ENCODE measurements around the gene AQP9. TPM values are rescaled to one million over a fixed set of nuclear protein-coding genes. Genes with fewer than 3 reads are reported as not detected.

AQP9 gene
- total RNA-seq, 1 donor = under 0.01 TPM

DNA sequence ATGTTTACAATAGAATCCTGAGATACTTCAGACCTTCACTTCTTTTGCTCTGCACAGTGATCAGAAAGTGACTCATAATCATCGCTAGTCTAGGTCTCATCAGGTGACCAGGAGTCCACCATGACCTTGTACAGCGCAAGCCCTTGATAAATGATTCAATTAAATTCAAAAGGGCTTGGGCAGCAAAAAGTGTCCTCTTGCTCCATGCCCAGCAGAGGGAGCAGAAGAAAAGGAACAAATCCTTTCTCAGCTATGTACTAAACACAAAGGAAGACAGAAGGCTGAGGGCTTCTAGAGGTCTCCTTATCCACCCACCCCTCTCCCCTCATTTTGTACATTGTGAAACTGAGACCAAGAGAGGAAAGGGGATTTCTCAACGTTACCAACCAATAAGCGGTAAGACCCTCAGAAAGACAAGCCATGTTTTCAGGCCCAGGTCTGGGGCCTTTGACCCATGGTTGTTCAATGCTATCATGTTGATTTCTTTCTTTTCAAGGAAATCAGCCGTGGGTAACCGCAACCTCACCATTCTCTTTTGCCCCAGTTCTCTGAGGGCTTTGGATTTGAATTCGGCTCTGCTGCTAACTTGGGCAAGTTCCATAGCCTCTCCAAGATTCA lies 74.8 kb downstream of the AQP9 start:
- peaks cover 30% of the 10 kb centered on the region for H3K4me1 ChIP-seq (ENCODE audit: insufficient read depth, low read length)
- H3K36me3 ChIP-seq (ENCODE audit: insufficient read depth, low read length) = no peaks in the 10 kb centered on the region
- no peaks in the 10 kb centered on the region for H3K27me3 ChIP-seq (ENCODE audit: insufficient read depth, low read length)
- H3K9me3 ChIP-seq (ENCODE audit: low read depth, low read length) = no peaks in the 10 kb centered on the region
- no peak overlapping the region for H3K27ac ChIP-seq (ENCODE audit: low read depth, low read length)
- no peaks in the 10 kb centered on the region for H4K20me1 ChIP-seq (ENCODE audit: insufficient read depth, low read length)
- H3K4me2 ChIP-seq (ENCODE audit: insufficient read depth, low read length) = no peak overlapping the region
- no peaks in the 10 kb centered on the region for H3K79me2 ChIP-seq (ENCODE audit: insufficient read depth, low read length)
- H2AFZ ChIP-seq (ENCODE audit: low read length) = no peak overlapping the region
- H3K4me3 ChIP-seq (ENCODE audit: insufficient read depth, low read length) = no peak overlapping the region
- DNase-seq (ENCODE audit: insufficient read length, low spot score, missing footprints) = peak; percentile 44
- TF ChIP-seq, protein P1, sequence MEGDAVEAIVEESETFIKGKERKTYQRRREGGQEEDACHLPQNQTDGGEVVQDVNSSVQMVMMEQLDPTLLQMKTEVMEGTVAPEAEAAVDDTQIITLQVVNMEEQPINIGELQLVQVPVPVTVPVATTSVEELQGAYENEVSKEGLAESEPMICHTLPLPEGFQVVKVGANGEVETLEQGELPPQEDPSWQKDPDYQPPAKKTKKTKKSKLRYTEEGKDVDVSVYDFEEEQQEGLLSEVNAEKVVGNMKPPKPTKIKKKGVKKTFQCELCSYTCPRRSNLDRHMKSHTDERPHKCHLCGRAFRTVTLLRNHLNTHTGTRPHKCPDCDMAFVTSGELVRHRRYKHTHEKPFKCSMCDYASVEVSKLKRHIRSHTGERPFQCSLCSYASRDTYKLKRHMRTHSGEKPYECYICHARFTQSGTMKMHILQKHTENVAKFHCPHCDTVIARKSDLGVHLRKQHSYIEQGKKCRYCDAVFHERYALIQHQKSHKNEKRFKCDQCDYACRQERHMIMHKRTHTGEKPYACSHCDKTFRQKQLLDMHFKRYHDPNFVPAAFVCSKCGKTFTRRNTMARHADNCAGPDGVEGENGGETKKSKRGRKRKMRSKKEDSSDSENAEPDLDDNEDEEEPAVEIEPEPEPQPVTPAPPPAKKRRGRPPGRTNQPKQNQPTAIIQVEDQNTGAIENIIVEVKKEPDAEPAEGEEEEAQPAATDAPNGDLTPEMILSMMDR (IDR thresholded peaks at IDR 0.05; ENCODE audit: extremely low read depth, low read depth, low read length) = peak; percentile 71

DNA sequence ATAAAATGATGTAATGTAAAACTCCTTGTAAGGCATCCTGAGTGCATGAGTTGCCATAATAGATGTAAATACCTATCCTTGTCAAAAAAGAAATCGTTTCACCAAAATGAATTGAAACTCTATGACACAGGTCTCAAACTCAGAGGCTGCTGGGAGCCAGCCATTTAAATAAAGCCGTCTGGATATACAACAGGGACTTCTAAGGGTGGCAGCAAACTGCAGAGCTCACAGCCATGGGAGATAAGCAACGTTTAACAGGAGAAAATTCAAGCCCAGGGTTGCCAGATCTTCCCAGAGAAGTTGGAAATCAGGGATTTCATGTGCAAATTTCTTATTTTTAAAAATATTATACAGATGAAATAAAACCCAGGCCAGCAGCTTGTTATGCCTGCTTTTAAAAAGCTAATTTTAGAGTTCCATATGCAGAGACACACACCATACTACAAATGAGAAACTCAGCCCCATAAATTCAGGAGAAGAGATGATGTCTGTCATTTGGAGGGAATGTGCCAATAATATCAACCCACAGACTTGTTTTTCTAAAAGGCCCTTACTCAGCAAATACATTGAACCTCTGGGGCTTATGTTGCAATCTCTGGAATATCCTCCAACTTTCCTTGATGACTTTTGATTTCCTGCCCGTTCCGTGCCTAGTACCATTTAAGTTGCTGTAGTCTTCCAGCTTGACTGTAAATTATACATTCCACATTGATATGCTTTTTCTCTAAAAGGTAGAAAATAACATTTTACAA lies 75.6 kb downstream of the AQP9 start:
- H3K36me3 ChIP-seq (ENCODE audit: insufficient read depth, low read length) = no peaks in the 10 kb centered on the region
- no peak overlapping the region for H2AFZ ChIP-seq (ENCODE audit: low read length)
- peak overlapping the region; percentile 24 for H3K27ac ChIP-seq (ENCODE audit: low read depth, low read length)
- no peak overlapping the region for H3K4me3 ChIP-seq (ENCODE audit: insufficient read depth, low read length)
- peaks cover 28% of the 10 kb centered on the region for H3K4me1 ChIP-seq (ENCODE audit: insufficient read depth, low read length)
- H3K79me2 ChIP-seq (ENCODE audit: insufficient read depth, low read length) = no peaks in the 10 kb centered on the region
- no peaks in the 10 kb centered on the region for H3K27me3 ChIP-seq (ENCODE audit: insufficient read depth, low read length)
- no peaks in the 10 kb centered on the region for H3K9me3 ChIP-seq (ENCODE audit: low read depth, low read length)
- TF ChIP-seq, protein P1 (IDR thresholded peaks at IDR 0.05; ENCODE audit: extremely low read depth, low read depth, low read length) = no peak
- DNase-seq (ENCODE audit: insufficient read length, low spot score, missing footprints) = peak; percentile 31
- H3K4me2 ChIP-seq (ENCODE audit: insufficient read depth, low read length) = peak overlapping the region; percentile 59
- no peaks in the 10 kb centered on the region for H4K20me1 ChIP-seq (ENCODE audit: insufficient read depth, low read length)

DNA sequence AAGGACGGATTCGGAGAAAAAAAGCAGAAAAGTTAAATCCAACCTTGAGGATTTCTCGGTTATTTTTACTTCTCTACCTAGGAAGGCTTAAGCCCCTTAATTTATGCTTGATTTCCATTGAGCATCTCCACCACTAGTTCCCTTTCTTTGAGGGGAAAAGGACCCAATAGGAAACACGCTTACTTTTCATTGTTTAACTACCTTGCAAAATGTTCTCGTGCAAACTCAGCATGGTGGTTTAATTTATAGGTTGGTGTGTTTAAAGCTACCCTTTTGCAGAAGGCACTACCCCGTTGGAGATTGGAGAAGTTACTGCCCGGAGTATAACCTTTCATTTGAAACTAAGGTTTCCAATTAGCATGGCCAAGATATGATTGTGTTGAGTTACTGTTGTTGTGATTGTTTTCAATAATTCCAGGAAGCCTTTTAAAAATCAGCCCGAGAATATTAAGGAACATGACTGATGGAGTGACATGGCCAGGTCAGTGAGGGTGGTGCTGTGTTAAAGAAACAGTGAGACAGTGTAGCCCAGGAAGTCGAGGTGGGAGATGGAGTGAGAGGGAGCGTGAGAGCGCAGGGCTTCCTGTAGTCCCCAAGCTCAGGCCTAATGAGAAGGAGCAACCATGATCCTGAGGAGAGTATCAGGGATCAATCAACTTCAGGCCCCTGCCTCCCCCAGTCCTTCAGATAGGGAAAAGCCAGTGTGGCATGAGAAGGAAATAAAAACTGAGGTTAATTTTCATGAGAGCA lies 76.6 kb downstream of the AQP9 start:
- no peak for DNase-seq (ENCODE audit: insufficient read length, low spot score, missing footprints)
- Histone ChIP-seq H3K79me2 (ENCODE audit: insufficient read depth, low read length) (no peaks in the 10 kb centered on the region), H3K27ac (ENCODE audit: low read depth, low read length) (peak overlapping the region; percentile 21), H3K4me3 (ENCODE audit: insufficient read depth, low read length) (no peak overlapping the region), H3K36me3 (ENCODE audit: insufficient read depth, low read length) (no peaks in the 10 kb centered on the region), H2AFZ (ENCODE audit: low read length) (no peak overlapping the region), H4K20me1 (ENCODE audit: insufficient read depth, low read length) (no peaks in the 10 kb centered on the region), H3K27me3 (ENCODE audit: insufficient read depth, low read length) (no peaks in the 10 kb centered on the region), H3K4me2 (ENCODE audit: insufficient read depth, low read length) (peak overlapping the region; percentile 59), H3K9me3 (ENCODE audit: low read depth, low read length) (no peaks in the 10 kb centered on the region), H3K4me1 (ENCODE audit: insufficient read depth, low read length) (peaks cover 19% of the 10 kb centered on the region)
- TF ChIP-seq, protein P1 (IDR thresholded peaks at IDR 0.05; ENCODE audit: extremely low read depth, low read depth, low read length) = no peak

DNA sequence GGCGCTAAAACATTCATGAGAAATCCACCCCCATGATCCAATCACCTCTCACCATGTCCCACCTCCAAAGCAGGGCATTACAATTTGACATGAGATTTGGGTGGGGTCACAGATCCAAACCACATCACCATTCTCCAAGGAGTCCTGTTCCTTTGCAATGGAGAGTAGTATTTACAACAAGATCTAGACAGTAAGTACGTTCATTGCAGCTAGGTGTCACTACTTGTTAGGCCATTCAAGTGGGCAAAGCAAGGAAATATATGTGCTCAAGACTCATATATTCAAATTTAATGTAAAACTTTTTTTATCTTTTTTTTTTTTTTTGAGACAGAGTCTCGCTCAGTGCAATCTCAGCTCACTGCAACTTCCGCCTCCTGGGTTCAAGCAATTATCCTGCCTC lies 79.3 kb downstream of the AQP9 start:
- Histone ChIP-seq H3K36me3 (ENCODE audit: insufficient read depth, low read length) (no peaks in the 10 kb centered on the region), H3K4me1 (ENCODE audit: insufficient read depth, low read length) (peaks cover 18% of the 10 kb centered on the region), H3K4me3 (ENCODE audit: insufficient read depth, low read length) (no peak overlapping the region), H2AFZ (ENCODE audit: low read length) (no peak overlapping the region), H3K9me3 (ENCODE audit: low read depth, low read length) (no peaks in the 10 kb centered on the region), H3K79me2 (ENCODE audit: insufficient read depth, low read length) (no peaks in the 10 kb centered on the region), H3K4me2 (ENCODE audit: insufficient read depth, low read length) (no peak overlapping the region), H3K27ac (ENCODE audit: low read depth, low read length) (no peak overlapping the region), H4K20me1 (ENCODE audit: insufficient read depth, low read length) (no peaks in the 10 kb centered on the region), H3K27me3 (ENCODE audit: insufficient read depth, low read length) (no peaks in the 10 kb centered on the region)
- no peak for DNase-seq (ENCODE audit: insufficient read length, low spot score, missing footprints)
- TF ChIP-seq, protein P1 (IDR thresholded peaks at IDR 0.05; ENCODE audit: extremely low read depth, low read depth, low read length) = no peak
